Amygdala (tissue), 56 donors: ENCODE results near the gene VOPP1.
A peak's percentile ranks its signal among the peaks of the same experiment; 100 is the strongest.
"Not testable (repeated sequence)": the region's sequence is repeated elsewhere in the genome, so short reads cannot be mapped to it uniquely, and the experiment has no call there.

Experiments used
- DNase-seq, 56 donors: peaks; one replicate each; lab custom pipeline; 2025; lab: John Stamatoyannopoulos, UW

VOPP1 gene

DNA sequence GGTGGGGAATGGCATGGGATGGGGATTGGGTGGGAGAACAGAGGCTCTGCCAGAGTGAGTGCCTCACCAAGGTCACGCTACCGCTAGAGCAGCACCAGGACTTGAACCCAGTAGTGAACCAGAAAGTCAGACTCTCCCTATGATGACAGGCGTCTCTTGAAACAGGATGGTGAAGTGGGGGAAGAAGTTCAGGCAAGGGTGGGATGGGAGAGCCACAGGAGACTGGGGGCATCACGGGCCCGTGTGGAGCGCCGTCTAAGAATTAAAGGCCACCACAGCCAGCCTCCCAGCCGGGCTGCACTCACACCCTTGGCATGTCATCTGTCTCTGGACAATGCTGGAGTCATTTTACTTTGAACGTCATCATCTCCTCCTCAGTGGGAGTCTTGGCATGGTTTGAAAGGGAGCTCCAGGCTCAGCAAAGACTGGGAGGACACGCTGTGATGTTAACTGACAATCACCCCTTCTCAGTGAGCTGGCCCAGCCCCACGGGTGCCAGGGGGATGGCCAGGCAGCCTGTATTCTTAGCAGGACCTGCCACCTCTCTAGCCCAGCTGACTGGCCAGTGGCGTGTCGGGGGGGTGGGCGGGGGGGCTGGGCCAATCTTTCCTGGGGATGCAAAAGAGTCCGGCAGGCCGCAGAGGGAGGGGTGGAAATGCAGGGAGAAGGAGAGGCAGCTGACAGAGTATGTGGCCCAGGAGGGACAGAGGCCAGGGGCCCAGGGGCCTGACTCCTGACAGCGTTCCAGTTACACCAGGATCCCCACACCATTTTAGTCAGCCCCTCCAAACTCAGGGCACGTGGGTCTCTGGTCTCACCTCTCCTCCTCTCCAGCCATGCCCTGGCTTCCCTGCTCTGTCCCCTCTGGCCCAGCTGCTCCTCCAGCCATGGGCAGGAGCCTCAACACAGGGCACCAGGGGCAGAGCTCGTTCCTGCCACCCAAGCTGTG, 96.2 kb downstream of the VOPP1 start:
- DNase-seq = peak in 19 of 56 donors; percentile 10 to 77 (median 29)

DNA sequence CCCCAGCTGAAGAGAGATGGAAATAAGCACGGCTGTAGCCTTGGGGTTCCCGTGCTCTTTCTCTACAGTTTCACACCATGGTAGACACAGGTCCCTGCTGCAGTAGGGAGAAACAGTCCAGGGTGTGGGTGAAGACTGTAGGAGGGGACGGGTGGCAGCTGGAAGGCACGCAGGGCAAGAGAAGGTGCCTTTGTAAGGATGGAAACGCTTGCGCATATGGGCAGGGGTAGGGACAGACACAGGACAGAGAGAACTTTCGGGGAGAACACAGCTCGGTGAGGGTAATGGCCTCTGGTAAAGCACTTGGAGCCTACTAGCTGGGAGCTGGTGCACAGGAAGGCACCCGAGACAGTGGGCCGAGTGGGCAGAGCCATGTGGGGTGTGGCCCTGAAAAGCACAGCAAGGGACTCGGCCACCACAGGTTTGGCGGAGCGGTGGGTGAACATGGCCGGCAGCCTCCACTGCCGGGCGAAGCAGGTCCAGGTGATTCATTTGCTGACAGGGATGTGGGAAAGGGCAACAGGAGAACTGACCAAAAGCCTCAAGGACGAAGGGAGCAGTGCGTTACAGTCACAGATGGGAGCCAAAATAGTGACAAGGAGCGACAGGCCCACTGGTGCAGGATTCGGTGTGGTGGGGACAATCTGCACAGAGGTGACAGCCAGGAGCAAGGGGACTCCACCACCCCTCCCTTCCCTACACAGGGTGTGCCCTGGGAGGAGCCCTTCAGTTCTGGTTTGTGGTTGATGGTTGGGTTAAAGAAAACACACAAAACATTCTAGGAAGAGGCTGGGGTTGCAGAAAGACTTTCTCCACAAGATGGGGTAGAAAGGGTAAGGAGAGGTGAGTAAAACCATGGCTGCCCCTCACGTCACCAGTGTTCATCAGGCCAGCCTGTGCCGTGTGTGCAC, 97.1 kb downstream of the VOPP1 start:
- no peak for DNase-seq

DNA sequence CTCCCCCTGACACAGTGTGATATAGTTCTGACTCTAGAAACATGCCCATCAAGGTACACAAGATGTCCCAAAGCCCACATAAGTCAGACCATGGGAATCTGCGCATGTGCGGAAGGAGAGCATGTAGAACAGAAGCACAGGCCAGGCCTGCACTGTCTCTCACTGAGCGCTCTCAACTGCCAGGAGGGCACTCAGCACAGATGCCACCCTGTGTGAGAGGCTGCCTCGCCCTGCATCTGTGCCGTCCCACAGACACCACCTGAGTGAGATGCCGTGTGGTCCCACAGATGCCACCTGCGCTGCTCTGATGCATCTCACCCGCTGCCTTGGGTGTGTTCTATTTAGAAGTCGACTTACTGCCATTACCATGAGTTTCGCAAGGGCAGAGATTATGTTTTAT, 98.4 kb downstream of the VOPP1 start:
- DNase-seq = no peak

DNA sequence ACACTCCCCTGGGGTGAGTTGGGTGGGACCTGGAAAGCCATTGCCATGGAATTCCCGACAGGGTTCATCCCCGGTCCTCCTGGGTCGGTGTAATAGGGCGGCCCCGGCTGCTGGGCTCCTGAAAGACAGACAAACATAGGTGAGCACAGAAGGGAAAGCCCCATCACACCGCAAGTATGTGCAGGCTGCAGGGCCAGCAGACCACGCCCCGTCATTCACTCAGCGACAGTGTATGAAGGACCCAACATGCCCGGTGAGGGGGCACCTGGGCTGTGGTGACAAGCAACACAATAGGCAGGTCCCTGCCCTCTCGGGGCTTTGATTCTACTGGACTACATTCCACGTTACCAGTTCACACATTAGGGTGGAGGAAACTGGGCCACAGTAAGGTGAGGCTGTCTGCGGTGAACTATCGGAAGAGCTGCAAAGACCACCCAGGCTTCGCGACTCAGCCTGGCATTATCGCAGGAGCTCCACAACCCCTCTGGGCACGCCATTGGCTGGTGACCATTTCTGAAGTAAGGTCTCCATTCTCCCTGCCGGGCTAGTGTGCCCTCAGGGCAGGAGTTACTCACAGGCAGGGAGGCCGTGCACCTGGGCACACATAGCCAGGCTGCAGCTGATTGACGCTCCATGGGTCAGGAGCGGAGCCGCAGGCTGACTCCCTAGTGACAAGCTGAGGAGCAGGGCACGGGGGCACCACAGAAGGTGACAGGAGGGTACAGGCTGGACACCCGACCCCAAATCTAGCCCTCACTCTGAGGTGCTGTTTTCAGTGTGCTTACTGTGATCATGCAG, 99.2 kb downstream of the VOPP1 start:
- no peak for DNase-seq

DNA sequence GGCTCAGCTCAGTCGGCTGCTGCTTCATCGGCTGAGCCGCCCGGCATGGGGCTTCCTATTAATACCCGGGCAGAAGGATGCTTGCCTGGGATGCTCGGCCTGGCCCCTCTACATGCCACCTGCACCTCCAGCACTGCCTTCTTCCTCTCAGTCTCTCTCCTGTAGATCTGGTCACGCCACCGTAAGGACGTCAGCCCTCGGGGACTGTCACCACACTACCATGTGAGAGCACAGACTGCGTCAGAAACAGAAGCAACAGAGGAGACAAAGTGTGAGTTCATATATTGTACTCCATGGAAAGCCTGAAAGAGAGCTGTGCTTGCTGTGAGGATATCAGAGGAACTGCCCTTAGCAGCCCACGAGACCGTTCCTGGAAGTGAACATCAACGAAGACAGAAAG, 99.9 kb downstream of the VOPP1 start:
- DNase-seq = not testable (repeated sequence)

DNA sequence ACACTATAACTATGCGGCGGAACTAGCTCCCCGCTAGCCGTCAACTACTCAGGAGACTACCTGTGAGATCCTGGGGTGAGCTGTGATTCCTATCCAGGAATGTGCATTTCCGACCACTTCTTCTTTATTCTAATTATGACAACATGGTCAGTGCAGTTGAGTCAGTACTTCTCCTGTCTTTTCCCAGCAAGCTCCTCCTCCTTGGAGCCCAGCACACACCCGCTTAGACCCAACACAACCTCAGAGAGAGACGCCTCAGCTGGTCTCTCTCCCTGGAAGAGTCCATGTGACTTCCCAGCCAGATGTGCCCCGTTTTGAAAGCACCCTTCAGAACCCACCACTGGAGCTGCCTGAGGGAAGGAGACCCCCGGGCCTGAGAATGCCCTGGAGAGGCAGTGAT, 100.7 kb downstream of the VOPP1 start:
- DNase-seq = not testable (repeated sequence)

DNA sequence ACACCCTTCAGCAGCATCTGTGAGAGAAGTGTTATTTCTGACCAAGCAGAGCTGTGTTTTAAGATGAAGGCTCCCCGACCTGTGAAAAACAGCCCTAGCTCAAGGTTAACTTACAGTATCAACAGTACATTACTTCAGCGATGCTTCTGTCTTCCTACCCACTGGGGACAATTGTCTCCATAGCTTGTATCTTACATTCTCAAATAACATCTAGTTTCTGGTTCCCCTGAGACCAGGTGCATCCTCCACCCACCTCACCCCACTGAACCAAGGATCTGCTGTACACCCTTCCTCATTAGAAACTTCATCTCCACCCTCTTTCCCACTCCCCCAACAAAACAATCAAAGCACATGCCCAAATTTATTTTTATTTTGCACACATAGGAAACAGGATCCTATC, 102.0 kb downstream of the VOPP1 start:
- DNase-seq = no peak

DNA sequence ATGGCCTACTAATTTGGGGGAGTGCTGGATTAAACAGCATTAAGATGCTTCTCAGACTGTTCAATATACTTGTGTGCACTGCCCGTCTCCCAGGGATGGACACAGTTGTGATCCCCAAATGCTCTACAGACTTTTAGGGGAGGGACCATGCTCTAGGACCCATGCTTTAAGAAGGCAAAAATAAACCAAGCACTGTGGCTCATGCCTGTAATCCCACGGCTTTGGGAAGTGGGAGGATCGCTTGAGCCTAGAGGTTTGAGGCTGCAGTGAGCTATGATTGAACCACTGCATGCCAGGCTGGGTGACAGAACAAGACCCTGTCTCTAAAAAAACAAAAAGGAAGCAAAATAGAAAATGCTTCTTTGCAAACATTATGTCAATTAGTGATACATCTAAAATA, 102.6 kb downstream of the VOPP1 start:
- no peak for DNase-seq

DNA sequence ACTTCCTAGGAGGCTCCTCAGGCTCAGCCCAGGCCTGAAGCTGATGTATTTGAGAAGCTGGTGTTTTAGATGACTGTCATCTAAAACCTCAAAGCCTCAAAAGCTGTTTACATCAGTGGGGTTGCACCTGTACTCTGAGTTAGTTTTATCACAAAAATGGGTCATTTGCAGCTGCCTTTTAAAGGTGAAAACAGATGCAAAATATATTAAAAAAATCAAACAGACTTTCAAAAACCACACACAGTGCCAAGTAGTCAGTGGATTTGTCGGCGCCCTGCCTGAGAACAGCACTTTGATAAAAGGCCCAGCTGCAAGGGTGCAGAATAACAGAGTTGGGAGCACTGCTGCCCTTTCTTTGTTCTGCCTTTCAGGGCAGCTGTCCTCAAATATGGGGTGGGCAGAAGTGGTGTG, 103.0 kb downstream of the VOPP1 start:
- peak in 11 of 56 donors; percentile 22 to 57 (median 36) for DNase-seq

DNA sequence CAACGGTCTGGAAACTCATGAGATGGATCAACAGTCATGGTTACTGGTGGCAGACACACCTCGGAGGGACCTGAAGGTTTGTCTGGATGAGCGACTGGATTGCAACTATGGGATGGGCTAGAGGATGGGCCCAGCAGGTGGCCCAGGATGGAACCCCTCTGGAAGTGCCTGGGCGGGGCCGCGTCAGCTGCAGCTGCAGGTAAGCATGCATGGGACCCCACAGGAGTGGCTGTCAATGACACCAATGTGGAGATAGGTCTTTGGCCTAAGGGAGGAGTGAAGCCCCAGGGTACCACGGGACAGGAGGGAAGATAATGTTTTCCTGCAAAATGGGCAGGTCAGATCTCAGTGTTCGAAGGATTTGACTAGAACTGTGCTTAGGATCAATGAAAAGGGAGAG, 103.8 kb downstream of the VOPP1 start:
- no peak for DNase-seq

DNA sequence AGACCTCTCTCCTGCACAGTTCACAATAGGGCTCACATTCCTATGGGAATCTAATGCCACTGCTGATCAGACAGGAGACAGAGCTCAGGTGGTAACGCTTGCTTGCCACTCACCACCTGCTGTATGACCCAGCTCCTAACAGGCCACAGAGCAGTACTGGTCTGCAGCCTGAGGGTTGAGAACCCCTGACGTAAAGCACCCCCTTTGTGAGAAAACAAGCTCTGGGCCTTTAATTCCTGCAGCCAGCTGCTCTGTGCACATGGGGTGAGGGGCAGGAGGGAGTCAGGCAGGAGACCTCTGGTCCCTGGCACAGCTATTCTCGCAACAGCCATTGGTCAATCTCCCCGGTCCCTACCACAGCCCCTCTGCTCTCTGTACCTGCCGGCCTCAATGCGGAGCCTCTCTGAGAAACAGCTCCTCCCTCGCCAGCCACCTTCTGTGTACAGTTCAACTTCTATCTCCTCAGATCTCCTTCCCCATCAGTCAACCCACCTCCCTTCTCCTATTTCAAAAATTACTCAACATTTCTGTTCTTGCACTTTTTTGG, 105.2 kb downstream of the VOPP1 start:
- no peak for DNase-seq

DNA sequence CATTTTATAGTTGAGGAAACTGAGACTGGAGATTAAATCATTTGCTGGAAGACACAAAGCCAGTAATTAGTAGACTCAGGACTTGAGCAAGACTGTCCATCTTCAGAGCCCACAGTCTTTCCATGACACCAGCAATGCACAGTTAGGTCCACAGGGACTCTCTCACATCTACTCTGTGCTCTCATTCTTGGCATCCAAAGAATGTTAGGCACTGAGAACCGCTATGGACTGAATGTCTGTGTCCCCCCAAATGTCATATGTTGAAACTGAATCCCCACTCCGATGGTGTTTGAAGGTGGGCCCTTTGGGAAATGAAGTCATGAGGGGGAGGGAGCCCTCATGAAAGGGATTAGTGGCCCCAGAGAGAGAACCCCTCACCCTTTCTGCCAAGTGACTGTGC, 106.6 kb downstream of the VOPP1 start:
- DNase-seq = no peak

DNA sequence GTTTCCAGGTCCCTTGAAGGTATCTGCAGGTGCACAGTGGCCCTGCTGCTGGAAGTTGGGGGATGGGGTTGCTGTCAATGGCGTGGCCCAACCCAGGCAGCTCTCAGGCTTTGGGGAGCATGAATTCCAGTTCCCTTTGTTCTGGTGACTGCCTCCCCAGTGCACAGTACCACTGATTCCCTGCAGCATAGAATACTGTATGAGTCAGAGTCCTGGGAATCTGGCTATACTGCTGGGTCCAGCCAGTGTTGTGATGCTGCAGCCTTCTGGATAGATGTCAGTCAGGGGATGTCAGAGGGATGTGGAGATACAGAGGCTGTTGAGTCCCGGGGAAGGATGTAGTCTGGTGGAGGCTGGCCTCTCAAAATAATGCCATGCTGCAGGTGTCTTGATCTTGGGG, 107.9 kb downstream of the VOPP1 start:
- DNase-seq = no peak

DNA sequence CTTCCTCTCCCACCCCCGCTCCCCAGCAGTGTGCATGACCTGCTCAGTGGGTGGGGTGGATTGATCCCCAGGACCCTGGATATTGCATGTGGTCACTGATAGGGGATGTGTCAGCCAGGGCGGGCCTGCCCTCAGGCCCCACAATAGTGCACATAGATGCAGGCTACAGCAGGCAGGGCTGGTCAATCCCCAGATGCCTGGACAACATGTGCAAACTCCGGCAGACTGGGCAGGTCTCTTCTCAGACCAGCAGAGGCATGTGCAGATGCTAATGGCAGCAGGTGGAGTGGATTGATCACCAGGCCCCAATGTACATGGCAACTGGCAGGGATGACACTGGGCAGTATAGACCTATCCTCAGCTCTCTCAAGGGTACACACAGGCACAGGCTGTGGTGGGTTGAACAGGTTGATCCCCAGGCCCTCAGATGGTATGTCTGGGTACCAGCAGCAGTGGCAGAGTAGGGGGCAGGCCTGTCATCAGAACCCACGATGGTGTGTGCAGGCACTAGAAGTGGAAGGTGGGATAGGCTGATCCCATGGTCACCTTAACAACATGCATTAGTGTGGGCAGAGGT, 108.5 kb downstream of the VOPP1 start:
- no peak for DNase-seq

DNA sequence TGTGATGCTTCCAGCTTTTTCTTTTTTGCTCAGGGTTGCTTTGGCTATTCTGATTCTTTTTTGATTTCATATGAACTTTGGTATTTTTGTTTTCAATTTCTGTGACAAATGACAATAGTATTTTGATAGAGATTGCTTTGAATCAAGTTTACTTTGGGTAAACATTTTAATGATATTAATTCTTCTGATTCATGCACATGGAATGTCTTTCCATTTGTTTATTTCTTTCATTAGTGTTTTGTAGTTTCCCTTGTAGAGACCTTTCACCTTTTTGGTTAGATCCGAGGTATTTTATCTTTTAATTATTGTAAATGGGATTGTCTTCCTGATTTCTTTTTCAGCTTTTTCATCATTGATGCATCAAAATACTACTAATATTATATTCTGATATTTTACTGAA, 114.0 kb downstream of the VOPP1 start:
- DNase-seq = no peak

DNA sequence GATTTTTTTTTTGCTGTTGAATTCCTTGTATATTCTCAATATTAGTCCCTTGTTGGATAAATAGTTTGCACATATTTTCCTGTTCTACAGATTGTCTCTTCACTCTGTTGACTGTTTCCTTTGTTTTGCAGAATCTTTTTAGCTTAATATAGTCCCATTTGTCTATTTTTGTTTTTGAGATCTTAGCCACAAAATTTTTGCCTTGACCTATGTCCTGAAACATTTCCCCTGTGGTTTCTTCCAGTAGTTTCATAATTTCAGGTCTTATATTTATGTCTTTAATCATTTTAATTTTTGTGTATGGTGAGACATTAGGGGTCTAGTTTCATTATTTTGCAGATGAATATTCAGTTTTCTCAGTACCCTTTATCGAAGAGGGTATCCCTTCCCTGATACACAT, 114.5 kb downstream of the VOPP1 start:
- no peak for DNase-seq

DNA sequence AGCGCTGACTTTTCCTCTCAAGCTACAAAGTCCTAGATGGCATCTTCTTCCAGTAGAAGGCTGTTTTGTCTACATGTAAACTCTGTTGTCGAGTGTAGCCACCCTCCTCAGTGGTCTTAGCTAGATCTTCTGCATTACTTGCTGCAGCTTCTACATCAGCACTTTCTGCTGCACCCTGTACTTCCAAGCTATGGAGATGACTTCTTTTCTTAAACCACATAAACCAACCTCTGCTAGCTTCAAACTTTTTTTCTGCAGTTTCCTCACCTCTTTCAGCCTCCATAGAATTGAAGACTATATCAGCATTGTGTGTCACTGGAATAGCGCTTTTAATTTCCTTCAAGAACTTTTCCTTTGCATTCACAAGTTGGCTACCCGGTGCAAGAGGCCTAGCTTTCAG, 119.3 kb downstream of the VOPP1 start:
- no peak for DNase-seq

DNA sequence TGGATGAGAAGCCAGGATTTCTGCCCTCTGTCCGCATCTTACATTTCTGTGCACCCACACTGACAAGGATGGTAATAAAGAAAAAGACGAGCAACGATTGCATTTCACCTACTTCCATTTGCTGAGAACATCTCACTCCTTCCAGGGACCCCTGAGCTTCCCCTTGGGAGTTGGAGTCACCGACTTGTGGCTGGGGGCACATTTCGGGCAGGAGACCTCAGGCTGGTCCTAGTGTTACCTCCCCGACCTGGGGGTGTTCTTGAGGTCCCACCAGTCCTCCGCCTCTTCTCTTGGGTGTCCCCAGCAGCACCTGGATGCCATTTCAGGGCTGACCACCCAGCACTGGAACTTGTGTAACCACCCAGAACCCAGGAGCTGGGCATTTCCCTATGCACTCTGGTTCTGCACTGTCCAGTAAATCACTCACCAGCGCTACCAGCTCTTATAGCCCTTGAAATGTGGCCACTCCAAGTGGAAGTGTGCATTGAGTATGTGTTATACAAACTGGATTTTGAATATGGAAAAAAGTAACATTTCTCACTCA, 122.2 kb downstream of the VOPP1 start:
- DNase-seq = no peak

DNA sequence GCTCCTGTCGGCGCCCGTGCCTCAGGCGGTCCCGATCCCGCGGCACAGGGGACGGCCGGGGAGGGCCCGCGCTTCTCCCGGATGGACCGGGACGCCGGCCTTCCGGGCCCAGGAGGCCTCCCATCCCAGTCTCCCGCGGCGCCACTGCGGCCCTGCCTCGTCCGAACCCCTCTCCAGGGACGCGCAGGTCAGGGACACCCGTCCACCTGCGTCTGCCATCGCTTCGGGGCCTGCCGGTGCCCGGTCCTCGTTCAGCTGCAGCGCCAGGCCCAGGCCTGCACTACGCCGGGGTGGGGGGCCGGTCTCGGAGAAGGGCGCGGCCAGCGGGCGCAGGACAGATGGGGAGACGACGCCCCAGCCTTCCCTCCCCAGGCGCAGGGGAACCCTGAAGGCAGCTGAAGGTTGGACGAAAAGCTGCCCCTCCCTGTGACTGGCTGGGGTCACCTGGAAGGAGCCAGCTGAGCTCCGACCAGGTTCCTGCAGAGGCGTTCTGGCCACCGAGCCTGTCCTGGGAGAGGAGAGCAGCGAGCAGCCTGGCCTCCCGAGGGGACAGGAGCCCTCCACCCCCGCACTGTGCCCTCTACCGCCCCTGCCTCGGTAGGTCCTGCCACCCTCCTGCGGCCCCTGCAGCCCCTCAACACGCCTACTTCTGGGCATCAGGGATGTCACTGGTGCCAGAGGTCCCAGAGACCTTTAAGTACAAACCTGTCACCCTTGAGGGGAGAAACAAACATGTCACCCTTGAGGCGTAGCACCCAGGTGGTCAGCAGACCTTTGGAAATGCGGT, 122.9 kb downstream of the VOPP1 start:
- DNase-seq = no peak
